HG03175 (cell line): ENCODE measurements around the gene ACVR1.
"Not testable (repeated sequence)": the region's sequence is repeated elsewhere in the genome, so short reads cannot be mapped to it uniquely, and the experiment has no call there.

ENCODE experiments used
- ATAC-seq: cut with Tn5 transposase; IDR thresholded peaks from one replicate; pipeline ENCODE4 v1.9.1; 2021; ENCODE audit warnings: mild to moderate bottlenecking, moderate library complexity; ENCODE audit not compliant: unreplicated experiment

Gene ACVR1

DNA sequence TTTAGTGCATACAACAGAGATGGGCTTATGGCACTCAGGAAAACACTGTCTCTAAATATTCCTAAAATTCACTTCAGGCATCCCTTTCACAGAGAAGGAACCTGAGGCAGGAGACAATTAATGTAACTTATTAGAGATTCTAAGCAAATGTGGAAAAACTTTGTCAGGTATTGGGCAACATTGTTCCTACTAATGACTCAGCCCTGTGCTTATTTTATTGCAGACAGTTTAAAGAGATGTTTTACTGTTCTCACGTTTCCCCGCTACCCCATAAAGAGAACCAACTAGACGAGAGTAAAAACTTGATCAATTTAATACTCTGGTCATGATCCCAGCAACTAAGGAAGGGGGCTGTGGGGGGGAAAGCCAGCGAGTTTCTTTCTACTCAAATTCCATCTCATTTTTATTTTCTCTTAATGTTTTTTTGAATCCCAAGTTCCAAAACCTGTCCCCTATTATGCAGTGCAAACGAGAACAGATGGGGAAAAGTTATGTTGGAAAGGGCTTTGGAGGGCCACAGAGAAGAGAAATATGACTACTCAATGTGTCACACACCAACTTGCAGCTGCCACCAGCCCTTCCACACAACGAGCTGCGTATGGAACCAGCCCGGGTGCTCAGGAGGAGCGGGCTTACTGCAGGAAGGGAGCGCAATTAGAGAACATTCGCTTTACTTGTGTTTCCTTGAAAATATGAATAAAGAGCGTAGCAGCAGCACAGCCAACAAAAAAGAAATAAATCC lies 18.7 kb upstream of the ACVR1 start:
- no peak for ATAC-seq

DNA sequence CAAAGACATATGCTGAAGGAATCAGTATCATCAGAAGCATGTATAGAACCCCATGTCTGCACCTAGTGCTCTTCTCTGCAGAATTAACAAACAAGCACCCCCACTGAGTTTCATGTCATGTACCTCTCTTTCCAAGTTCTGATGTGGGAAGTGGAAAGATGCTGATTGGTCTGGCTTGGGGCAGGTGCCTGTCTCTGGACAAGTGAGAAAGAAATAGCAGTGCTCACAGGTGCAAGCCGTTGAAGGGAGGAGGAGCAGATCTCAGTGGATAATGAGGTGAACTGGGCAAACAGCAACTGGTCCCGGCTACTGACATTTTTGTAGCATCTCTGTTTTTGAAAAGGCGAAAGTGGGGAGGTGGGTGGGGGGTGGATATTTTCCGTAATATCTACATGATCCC lies 17.5 kb upstream of the ACVR1 start:
- no peak for ATAC-seq

GRCh38 chr2:157891643-157892041 lies 15.5 kb upstream of the ACVR1 start:
- ATAC-seq = no peak

DNA sequence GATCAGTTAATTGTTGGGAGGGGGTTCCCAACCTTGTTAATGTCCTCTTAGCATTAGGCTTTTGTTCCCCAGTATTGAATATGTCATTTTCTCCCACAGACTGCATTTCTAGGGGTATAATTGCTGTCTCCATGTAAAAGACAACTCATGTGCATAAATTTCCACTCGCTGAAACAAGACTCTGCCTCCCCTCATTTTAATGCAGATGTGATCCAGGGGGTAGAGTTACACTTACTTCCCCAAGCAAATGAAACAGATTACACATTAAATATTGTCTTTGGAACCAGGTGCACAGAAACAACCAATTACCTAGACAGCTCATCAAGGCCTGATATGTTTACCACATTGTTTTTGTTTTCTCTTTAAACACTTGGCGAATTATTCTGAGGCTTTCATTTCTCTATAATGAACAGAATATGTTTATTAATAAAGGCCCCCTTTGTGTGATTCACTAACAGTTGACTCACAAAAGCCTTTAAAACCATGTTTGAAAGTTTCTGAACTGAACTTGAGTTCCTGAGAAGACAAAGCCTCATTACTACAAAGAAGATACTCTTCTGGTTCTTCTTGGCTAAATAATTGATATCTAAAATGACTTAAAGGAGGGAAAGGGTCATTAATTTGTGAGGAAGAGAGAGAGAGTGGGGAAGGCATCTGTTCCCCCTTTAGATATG lies 15.0 kb upstream of the ACVR1 start:
- ATAC-seq = no peak

GRCh38 chr2:157887946-157888345 lies 11.8 kb upstream of the ACVR1 start:
- no peak for ATAC-seq

GRCh38 chr2:157884533-157884932 lies 8.4 kb upstream of the ACVR1 start:
- ATAC-seq = not testable (repeated sequence)

DNA sequence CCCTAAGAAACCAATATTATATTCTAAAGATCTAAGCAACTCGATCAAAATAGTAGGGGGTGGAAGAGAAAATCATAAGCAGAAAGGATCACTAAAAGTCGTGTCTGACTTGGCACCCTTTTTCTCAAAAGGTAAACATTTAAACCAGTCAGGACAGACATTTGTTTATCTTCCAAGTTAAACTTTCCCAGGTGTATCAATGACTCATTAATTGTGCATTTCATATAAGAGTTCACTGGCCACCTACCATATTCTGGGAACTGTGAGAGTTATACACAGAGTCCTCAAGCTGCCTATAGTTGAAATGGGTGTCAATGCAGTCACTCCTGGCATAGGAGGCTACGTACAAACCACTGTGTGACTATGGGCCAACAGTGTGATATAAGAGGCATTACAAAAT lies 4.8 kb upstream of the ACVR1 start:
- no peak for ATAC-seq

DNA sequence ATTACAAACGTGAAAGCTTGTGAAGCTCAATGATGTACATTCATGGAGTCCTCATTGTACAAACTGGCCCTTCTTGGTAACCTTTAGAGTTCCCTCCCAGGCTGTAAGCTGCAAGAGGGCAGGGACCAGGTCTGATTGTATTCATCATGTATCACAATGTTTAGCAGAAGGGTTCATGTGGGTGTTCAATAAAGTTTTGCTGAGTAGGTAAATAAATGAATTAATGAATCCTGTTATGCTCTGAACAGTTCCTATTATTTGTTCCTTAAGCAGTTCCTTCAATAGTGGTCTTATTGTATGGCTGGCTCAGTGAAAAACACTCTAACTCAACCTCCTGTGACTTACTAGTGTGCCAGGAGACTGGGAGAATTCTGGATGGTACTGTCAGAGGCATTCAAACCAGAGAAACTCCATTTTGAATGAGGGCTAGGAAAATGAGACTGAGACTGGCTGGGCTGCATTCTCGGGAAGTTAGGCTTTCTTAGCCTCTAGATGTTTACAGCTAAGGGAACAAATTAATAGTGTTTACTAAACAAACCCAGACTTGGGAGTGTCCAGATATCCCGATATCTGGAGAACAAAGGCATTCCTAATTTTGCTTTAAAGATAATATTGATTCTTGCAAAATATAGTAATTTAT lies 1.8 kb upstream of the ACVR1 start:
- no peak for ATAC-seq

- ATAC-seq = no peak
Observed at GRCh38 chr2:157876786-157877138, 632 bp upstream of the ACVR1 start.

DNA sequence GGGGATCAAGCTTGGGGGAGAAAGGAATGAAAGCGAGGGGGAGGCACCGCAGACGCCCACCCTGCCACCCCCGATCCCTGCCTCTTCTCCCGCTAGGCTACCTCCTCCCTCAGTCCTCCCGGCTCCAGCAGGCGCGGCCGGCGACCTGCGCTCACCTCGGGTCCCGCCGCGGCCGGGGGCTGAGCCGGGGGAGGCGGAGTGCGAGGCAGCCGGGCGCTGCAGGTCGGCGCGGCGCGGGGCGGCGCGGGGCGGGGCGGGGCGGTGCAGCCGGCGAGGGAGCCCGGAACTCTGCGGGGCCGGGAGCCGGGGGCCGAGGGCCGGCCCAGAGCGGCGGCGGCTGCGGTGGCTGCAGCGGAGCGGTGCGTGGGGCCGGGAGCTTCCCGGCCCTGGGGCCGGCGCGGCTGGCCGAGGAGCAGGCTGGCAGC lies 477 bp downstream of the ACVR1 start:
- peak; percentile 43 for ATAC-seq

- no peak for ATAC-seq
Observed at GRCh38 chr2:157874997-157875640, 1.0 kb downstream of the ACVR1 start.

DNA sequence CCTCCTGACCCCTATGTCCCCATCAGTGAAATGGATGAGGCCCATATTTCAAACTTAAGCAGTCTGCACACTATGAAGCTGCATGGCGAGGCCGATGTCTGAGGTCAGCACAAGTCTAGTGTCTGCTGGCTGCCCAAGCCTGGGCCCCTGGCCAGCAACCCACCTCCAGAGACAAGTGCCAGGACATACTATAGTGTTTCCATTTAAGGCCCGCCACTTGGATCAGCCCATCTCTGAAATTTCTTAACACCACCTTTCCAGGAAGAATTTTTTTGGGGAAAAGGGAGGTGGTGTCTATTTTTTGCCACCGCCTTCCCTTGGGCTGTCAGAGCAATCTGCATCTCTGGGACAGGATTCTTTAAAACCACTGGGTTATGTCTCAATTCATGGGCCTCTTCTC lies 1.8 kb downstream of the ACVR1 start:
- no peak for ATAC-seq

DNA sequence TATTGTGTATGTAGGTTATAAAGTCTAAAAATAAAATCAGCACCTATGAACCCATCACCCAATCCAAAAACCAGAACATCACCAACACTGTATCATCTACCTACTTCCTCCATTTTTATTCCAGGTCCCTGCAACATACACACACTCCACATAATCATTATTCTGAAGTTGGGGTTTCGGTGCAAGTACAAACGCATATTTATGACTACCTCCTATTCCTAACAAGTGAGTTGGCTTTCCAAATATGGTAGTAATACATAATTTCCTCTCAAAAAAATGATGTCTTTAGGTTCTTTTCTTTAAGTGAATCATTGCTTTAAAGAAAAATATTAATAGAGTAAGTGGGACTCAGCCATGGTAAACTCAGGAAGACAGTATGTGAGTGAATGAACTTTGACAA lies 3.3 kb downstream of the ACVR1 start:
- no peak for ATAC-seq

GRCh38 chr2:157871415-157871814 lies 4.7 kb downstream of the ACVR1 start:
- no peak for ATAC-seq

- ATAC-seq = no peak
Observed at GRCh38 chr2:157868993-157869392, 7.1 kb downstream of the ACVR1 start.

GRCh38 chr2:157867703-157868102 lies 8.4 kb downstream of the ACVR1 start:
- no peak for ATAC-seq

GRCh38 chr2:157866666-157867642 lies 9.2 kb downstream of the ACVR1 start:
- ATAC-seq = no peak

- ATAC-seq = no peak
Observed at GRCh38 chr2:157866202-157866601, 9.9 kb downstream of the ACVR1 start.

- no peak for ATAC-seq
Observed at GRCh38 chr2:157864857-157865430, 11.2 kb downstream of the ACVR1 start.

DNA sequence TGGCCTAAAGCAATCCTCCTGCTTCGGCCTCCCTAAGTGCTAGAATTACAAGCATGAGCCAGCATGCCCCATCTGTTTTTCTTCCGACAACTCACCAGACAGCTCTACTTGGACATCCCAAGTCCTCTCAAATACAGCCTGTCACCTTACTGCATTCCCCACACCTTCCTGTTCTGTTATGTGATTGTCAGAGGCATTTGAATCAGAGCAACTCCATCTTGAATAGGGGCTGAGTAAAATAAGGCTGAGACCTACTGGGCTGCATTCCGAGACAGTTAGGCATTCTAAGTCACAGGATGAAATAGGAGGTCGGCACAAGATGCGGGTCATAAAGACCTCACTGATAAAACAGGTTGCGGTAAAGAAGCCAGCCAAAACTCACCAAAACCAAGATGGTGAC lies 17.3 kb downstream of the ACVR1 start:
- ATAC-seq = no peak
